Measurements from ENCODE around the gene DOHH. TPM values are rescaled to one million over a fixed set of nuclear protein-coding genes. Genes with fewer than 3 reads are reported as not detected.

The DOHH gene
- total RNA-seq, 1 donor from 2014 or later, result 28.1 TPM

DNA sequence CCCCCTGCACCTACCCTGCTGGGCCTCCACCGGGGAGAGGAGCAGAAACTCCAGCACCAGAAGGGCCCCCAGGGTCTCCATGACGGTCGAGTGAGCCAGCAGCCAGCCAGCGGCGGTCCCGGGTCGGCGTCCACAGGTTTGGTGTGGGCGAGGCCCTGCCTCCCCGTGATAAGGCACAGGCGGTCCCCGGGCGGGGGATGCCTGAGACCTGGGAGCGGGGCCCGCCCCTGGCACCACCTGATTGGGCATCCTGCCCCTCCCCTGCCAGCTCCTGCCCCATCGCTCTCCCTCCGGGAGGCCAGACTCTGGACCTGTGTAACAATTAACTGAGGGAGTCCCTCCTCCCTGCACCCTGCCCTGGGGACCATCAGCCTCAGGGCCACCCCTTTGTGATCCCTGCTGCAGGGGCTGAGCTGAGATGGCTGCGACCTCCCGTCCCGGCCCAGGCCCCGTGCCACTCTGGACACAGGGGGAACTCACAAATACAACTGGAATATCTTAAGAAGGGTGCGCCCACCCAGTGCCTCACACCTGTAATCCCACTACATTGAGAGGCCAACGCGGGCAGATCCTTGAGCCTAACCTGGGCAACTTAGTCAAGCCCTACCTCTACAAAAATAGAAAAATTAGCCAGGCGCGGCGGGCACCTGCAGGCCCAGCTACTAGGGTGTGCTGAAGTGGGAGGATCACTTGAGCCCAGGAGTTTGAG lies 19.9 kb downstream of the DOHH start, which contains the start of gene SMIM24:
Gene SMIM24 (minus strand): TSS at position 143 of the 709 bp plus-strand sequence. CDS start 62 bp downstream, at position 81.
- TF ChIP-seq, protein P1, sequence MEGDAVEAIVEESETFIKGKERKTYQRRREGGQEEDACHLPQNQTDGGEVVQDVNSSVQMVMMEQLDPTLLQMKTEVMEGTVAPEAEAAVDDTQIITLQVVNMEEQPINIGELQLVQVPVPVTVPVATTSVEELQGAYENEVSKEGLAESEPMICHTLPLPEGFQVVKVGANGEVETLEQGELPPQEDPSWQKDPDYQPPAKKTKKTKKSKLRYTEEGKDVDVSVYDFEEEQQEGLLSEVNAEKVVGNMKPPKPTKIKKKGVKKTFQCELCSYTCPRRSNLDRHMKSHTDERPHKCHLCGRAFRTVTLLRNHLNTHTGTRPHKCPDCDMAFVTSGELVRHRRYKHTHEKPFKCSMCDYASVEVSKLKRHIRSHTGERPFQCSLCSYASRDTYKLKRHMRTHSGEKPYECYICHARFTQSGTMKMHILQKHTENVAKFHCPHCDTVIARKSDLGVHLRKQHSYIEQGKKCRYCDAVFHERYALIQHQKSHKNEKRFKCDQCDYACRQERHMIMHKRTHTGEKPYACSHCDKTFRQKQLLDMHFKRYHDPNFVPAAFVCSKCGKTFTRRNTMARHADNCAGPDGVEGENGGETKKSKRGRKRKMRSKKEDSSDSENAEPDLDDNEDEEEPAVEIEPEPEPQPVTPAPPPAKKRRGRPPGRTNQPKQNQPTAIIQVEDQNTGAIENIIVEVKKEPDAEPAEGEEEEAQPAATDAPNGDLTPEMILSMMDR (conservative IDR thresholded peaks at IDR 0.05; ENCODE audit: low read depth, low read length), result no peak
- H3K4me3 ChIP-seq (ENCODE audit: low read depth, low read length), result peak within 1 kb of the TSS; percentile 24
- no peak for DNase-seq (ENCODE audit: low read depth)

DNA sequence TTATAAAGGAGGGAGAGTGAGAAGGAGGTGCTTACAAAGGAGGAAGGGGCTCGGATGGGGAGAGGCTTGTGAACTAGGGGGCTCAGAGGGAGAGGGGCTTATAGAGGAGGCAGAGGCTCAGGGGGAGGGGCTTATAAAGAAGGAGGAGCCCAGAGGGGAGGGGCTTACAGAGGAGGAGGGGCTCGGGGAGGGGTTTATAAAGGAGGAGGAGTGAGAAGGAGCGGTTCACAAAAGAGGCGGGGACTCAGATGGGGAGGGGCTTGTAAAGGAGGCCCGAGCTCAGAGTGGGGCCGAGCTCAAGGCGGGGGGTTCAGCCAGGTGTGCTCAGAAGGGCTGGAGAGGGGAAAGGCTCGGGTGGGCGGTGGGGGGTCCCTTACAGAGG lies 20.6 kb downstream of the DOHH start:
- DNase-seq (ENCODE audit: low read depth), result no peak
- peak overlapping the region; percentile 24 for H3K4me3 ChIP-seq (ENCODE audit: low read depth, low read length)
- TF ChIP-seq, protein P1 (conservative IDR thresholded peaks at IDR 0.05; ENCODE audit: low read depth, low read length), result no peak

DNA sequence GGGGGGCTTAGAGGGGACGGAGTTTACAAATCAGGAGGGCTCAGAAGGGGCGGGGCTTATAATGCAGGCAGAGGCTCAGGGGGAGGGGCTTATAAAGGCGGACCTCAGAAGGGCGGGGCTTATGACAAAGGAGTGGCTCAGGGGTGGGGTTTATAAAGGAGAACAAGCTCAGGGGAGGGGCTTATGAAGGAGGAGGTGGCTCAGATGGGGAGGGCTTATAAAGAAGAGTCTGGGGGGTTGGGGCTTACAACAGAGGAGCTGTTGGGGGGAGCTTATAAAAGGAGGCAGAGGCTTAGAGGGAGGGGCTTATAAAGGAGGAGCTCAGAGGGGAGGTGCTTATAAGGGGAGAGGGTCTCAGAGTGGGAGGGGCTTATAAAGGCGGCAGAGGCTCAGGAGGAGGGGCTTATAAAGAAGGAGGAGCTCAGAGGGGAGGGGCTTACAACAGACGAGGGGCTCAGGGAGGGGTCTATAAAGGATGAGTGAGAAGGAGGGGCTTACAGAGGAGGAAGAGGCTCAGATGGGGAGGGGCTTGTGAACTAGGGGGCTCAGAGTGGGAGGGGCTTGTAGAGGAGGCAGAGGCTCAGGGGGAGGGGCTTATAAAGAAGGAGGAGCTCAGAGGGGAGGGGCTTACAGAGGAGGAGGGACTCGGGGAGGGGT lies 21.2 kb downstream of the DOHH start:
- TF ChIP-seq, protein P1 (conservative IDR thresholded peaks at IDR 0.05; ENCODE audit: low read depth, low read length), result no peak
- DNase-seq (ENCODE audit: low read depth), result no peak
- H3K4me3 ChIP-seq (ENCODE audit: low read depth, low read length), result no peak overlapping the region

GRCh38 chr19:3478409-3479176 lies 21.9 kb downstream of the DOHH start:
- TF ChIP-seq, protein P1 (conservative IDR thresholded peaks at IDR 0.05; ENCODE audit: low read depth, low read length), result no peak
- no peak overlapping the region for H3K4me3 ChIP-seq (ENCODE audit: low read depth, low read length)
- no peak for DNase-seq (ENCODE audit: low read depth)

DNA sequence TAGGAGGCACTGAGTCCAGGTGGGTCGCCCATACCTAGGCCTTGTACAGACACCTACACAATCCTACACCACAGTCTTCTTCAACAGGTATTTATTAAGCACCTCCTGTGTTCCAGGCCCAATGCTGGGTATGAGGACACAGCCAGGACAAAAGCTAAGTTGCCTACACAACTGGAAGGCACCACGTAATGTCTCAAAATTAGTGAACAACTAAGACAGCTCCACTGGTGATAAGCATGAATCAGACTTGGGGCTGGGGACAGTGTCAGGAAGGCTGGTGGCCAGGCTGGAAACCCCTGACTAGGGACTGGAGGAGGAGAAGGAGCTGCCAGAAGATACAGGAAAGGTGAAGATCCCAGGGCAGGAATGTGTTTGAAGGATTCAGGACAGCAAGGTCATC lies 22.5 kb downstream of the DOHH start:
- DNase-seq (ENCODE audit: low read depth), result no peak
- TF ChIP-seq, protein P1 (conservative IDR thresholded peaks at IDR 0.05; ENCODE audit: low read depth, low read length), result no peak

DNA sequence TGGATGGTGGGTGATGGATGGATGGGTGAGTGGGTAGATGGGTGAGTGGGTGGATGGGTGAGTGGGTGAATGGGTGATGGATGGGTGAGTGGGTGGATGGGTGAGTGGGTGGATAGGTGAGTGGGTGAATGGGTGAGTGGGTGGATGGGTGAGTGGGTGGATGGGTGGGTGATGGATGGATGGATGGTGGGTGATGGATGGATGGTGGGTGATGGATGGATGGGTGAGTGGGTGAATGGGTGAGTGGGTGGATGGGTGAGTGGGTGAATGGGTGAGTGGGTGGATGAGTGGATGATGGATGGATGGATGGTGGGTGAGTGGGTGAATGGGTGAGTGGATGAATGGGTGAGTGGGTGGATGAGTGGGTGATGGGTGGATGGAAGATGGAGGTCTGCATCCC lies 23.0 kb downstream of the DOHH start:
- TF ChIP-seq, protein P1 (conservative IDR thresholded peaks at IDR 0.05; ENCODE audit: low read depth, low read length), result no peak
- no peak for DNase-seq (ENCODE audit: low read depth)

More for the DNA sequence above, 22.5 kb downstream of the DOHH start:
- no peak overlapping the region for H3K4me3 ChIP-seq (ENCODE audit: low read depth, low read length)

More for the DNA sequence above, 23.0 kb downstream of the DOHH start:
- no peak overlapping the region for H3K4me3 ChIP-seq (ENCODE audit: low read depth, low read length)
